Neural cell (in vitro differentiated cells): ENCODE results near the gene SLC6A2. TPM values are rescaled to one million over a fixed set of nuclear protein-coding genes. Genes with fewer than 3 reads are reported as not detected.

Source experiments
- H2AFZ ChIP-seq: fragments of 200-600, 300-800 bp; sonication (generic), shearing (Covaris generic); 2 replicates; pipeline ENCODE4 v1.6.0; 2014; ENCODE audit warnings: low read depth, mild to moderate bottlenecking, antibody characterized with exemption, low read length, moderate library complexity
- H3F3A ChIP-seq: fragments of 200-600 bp; shearing (Covaris generic); 2 replicates; pipeline ENCODE4 v1.6.1; 2016; ENCODE audit warnings: mild to moderate bottlenecking, moderate library complexity, mixed read lengths, antibody characterized with exemption, low read length; ENCODE audit not compliant: insufficient read depth, poor library complexity, severe bottlenecking
- H3K27ac ChIP-seq: fragments of 200-600, 300-800 bp; sonication (generic), shearing (Covaris generic); 2 replicates; pipeline ENCODE4 v1.5.1; 2014; ENCODE audit warnings: mild to moderate bottlenecking, low read length, moderate library complexity
- H3K27me3 ChIP-seq: fragments of 300-800, 200-600 bp; sonication (generic), shearing (Covaris generic); 2 replicates; pipeline ENCODE4 v1.6.0; 2014; ENCODE audit warnings: mild to moderate bottlenecking, low read depth, low read length, moderate library complexity; ENCODE audit not compliant: insufficient read depth
- H3K36me3 ChIP-seq: fragments of 300-800, 200-600 bp; sonication (generic), shearing (Covaris generic); 2 replicates; pipeline ENCODE4 v1.5.1; 2014; ENCODE audit warnings: mild to moderate bottlenecking, antibody characterized with exemption, low read length, moderate library complexity; ENCODE audit not compliant: insufficient read depth
- H3K4me2 ChIP-seq: fragments of 300-800, 200-600 bp; sonication (generic), shearing (Covaris generic); 2 replicates; pipeline ENCODE4 v1.6.0; 2014; ENCODE audit warnings: mild to moderate bottlenecking, low read length
- H3K4me3 ChIP-seq: fragments of 300-800, 200-600 bp; sonication (generic), shearing (Covaris generic); 2 replicates; pipeline ENCODE4 v1.5.1; 2014; ENCODE audit warnings: mild to moderate bottlenecking, low read length, moderate library complexity
- H3K79me2 ChIP-seq: fragments of 200-600 bp; shearing (Covaris generic); replicated peaks from 2 replicates; pipeline ENCODE4 v1.6.0; 2014; ENCODE audit warnings: mild to moderate bottlenecking, low read length, moderate library complexity; ENCODE audit not compliant: insufficient read depth
- H3K9ac ChIP-seq: fragments of 300-800, 200-600 bp; sonication (generic), shearing (Covaris generic); 2 replicates; pipeline ENCODE4 v1.6.1; 2016; ENCODE audit warnings: mild to moderate bottlenecking, low read length, mixed read lengths
- H3K9me2 ChIP-seq: fragments of 200-600 bp; shearing (Covaris generic); 2 replicates; pipeline ENCODE4 v1.6.1; 2016; ENCODE audit warnings: mild to moderate bottlenecking, low read length, mixed read lengths; ENCODE audit not compliant: insufficient read depth
- H3K9me3 ChIP-seq: fragments of 200-600, 300-800 bp; sonication (generic), shearing (Covaris generic); 2 replicates; pipeline ENCODE4 v1.6.1; 2016; ENCODE audit warnings: mild to moderate bottlenecking, mixed run types, low read length, moderate library complexity, mixed read lengths
- H4K20me1 ChIP-seq: fragments of 200-600 bp; shearing (Covaris generic); 2 replicates; pipeline ENCODE4 v1.6.1; 2016; ENCODE audit warnings: mild to moderate bottlenecking, mixed run types; ENCODE audit not compliant: insufficient read depth
- MXI1 ChIP-seq: fragments of 450-650 bp; conservative IDR thresholded peaks from 2 replicates; pipeline ENCODE4 v1.6.1; 2014; ENCODE audit warnings: antibody characterized with exemption, mild to moderate bottlenecking; ENCODE audit not compliant: poor library complexity, severe bottlenecking
- SMC3 ChIP-seq: fragments of 450-650 bp; conservative IDR thresholded peaks from 2 replicates; pipeline ENCODE4 v1.6.1; 2014; ENCODE audit warnings: antibody characterized with exemption, mild to moderate bottlenecking, moderate library complexity; ENCODE audit not compliant: poor library complexity
- polyA minus RNA-seq: library from RNA; depleted of rRNA, polyadenylated mRNA; stranded (reverse); fragments of >200 nt; gene quantifications from 2 replicates; pipeline ENCODE4 v1.2.3, GENCODE V29; 2014
- polyA plus RNA-seq: library from polyadenylated mRNA; depleted of rRNA; stranded (reverse); fragments of >200 nt; gene quantifications from 2 replicates; pipeline ENCODE4 v1.2.3, GENCODE V29; 2014
- TF ChIP-seq, protein P1 (sequence below): IDR thresholded peaks from 2 replicates; pipeline ENCODE4 v1.6.1; 2012; ENCODE audit warnings: borderline replicate concordance
- TF ChIP-seq, protein P2 (sequence below): fragments of 450-650 bp; IDR thresholded peaks from 2 replicates; pipeline ENCODE4 v1.5.1; 2014; ENCODE audit warnings: antibody characterized with exemption, mild to moderate bottlenecking, moderate library complexity; ENCODE audit not compliant: poor library complexity, severe bottlenecking

Gene SLC6A2
- polyA plus RNA-seq, result not detected in 2 replicates
- not detected in 2 replicates for polyA minus RNA-seq

DNA sequence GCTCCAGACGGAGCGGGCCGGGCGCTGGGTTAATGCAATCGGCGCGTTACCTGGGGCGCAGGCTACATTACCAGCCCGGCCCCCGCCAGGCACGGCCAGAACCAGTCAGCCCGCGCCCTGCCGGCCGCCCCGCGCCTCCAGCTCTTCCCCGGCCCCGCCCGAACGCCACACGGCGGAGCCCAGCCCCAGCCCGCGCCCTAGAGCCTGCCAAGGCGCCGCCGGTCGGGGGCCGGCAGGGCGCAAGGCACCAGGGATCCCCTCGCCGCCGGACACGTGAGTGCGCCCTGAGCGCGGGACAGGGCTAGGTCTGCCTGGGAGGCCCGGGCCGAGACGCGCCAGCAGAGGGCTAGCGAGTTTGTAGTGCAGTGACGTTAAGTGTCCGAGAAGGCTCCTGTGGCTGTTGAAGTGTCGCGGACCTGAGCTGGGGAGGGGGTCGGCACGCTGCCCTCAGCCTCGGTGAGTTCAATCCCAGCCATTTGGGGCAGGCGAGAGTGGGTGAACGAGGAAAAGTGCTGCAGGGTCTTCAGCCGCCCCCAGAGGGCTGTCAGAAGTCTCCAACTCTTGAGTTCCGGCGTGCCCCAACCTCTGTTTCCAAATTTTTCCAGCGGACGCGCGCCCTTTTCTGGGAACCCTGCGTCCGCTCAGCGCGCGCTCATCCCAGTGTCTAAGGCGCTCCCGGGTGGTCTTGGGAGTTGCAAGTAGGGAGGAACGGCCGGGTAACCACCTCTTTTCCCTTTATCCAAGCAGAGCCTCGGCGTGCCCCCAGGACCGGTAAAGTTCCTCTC lies at the start of gene SLC6A2:
SLC6A2 (plus strand) TSS at position 92 of the 785 bp plus-strand sequence. CDS start 707 bp downstream, outside the sequence.
- no peak within 1 kb of the TSS for H2AFZ ChIP-seq

DNA sequence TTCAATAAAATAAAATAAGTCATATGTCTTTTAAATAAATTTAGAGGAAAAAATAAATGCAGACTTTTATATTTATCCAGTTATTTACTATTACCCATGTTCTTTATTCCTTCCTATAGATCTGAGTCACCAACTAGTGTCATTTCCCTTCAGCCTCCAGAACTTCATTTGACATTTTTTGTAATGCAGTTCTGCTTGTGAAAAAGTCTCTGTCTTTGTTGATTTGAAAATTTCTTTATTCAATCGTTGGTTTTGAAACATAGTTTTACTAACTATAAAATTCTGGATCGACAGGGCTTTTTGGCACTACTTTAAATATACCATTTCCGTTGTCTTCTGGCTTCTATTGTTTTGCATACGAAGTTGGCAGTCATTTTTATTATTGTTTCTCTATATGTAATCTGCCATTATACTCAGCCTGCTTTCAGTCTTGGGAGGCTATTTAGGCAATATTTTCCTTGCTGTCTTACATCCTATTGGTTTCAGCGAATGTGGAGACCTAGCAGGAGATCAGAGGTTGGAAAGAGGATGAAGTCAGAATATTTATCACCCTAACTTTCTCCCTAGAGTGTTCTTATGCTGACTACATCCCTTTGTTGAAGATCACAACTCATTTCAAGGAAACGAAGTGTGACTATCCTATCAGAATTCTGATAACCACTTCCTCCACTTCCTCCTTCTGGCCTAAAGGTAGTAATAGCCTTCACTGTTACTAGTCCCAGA lies 42.0 kb upstream of the SLC6A2 start:
- Histone ChIP-seq H3K79me2 (no peaks in the 10 kb centered on the region), H3F3A (no peaks in the 10 kb centered on the region), H3K9me2 (no peaks in the 10 kb centered on the region), H3K4me3 (no peak overlapping the region), H3K27ac (no peak overlapping the region), H3K9me3 (no peaks in the 10 kb centered on the region), H3K36me3 (no peaks in the 10 kb centered on the region), H2AFZ (no peak overlapping the region), H3K27me3 (no peaks in the 10 kb centered on the region), H3K4me2 (no peak overlapping the region), H3K9ac (no peak overlapping the region), H4K20me1 (no peaks in the 10 kb centered on the region)
- TF ChIP-seq SMC3 (no peak), MXI1 (no peak)
- TF ChIP-seq, protein P1, sequence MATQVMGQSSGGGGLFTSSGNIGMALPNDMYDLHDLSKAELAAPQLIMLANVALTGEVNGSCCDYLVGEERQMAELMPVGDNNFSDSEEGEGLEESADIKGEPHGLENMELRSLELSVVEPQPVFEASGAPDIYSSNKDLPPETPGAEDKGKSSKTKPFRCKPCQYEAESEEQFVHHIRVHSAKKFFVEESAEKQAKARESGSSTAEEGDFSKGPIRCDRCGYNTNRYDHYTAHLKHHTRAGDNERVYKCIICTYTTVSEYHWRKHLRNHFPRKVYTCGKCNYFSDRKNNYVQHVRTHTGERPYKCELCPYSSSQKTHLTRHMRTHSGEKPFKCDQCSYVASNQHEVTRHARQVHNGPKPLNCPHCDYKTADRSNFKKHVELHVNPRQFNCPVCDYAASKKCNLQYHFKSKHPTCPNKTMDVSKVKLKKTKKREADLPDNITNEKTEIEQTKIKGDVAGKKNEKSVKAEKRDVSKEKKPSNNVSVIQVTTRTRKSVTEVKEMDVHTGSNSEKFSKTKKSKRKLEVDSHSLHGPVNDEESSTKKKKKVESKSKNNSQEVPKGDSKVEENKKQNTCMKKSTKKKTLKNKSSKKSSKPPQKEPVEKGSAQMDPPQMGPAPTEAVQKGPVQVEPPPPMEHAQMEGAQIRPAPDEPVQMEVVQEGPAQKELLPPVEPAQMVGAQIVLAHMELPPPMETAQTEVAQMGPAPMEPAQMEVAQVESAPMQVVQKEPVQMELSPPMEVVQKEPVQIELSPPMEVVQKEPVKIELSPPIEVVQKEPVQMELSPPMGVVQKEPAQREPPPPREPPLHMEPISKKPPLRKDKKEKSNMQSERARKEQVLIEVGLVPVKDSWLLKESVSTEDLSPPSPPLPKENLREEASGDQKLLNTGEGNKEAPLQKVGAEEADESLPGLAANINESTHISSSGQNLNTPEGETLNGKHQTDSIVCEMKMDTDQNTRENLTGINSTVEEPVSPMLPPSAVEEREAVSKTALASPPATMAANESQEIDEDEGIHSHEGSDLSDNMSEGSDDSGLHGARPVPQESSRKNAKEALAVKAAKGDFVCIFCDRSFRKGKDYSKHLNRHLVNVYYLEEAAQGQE, result no peak

More for the DNA sequence above, at the start of gene SLC6A2:
- H3K9me3 ChIP-seq, result peaks cover 3% of the 10 kb centered on the region
- H4K20me1 ChIP-seq, result no peaks in the 10 kb centered on the region
- H3K27me3 ChIP-seq, result peaks cover 76% of the 10 kb centered on the region
- peak within 1 kb of the TSS; percentile 62 for H3K4me3 ChIP-seq
- no peak within 1 kb of the TSS for H3K27ac ChIP-seq
- no peak within 1 kb of the TSS for H3K9ac ChIP-seq
- TF ChIP-seq, protein P1, result no peak
- TF ChIP-seq, protein P2, sequence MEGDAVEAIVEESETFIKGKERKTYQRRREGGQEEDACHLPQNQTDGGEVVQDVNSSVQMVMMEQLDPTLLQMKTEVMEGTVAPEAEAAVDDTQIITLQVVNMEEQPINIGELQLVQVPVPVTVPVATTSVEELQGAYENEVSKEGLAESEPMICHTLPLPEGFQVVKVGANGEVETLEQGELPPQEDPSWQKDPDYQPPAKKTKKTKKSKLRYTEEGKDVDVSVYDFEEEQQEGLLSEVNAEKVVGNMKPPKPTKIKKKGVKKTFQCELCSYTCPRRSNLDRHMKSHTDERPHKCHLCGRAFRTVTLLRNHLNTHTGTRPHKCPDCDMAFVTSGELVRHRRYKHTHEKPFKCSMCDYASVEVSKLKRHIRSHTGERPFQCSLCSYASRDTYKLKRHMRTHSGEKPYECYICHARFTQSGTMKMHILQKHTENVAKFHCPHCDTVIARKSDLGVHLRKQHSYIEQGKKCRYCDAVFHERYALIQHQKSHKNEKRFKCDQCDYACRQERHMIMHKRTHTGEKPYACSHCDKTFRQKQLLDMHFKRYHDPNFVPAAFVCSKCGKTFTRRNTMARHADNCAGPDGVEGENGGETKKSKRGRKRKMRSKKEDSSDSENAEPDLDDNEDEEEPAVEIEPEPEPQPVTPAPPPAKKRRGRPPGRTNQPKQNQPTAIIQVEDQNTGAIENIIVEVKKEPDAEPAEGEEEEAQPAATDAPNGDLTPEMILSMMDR, result no peak
- peak within 1 kb of the TSS; percentile 19 for H3K4me2 ChIP-seq
- no peaks in the 10 kb centered on the region for H3K36me3 ChIP-seq
- no peaks in the 10 kb centered on the region for H3K79me2 ChIP-seq
- H3K9me2 ChIP-seq, result no peaks in the 10 kb centered on the region
- no peaks in the 10 kb centered on the region for H3F3A ChIP-seq
